ENCODE results near the gene MPV17L2.

MPV17L2 gene

DNA sequence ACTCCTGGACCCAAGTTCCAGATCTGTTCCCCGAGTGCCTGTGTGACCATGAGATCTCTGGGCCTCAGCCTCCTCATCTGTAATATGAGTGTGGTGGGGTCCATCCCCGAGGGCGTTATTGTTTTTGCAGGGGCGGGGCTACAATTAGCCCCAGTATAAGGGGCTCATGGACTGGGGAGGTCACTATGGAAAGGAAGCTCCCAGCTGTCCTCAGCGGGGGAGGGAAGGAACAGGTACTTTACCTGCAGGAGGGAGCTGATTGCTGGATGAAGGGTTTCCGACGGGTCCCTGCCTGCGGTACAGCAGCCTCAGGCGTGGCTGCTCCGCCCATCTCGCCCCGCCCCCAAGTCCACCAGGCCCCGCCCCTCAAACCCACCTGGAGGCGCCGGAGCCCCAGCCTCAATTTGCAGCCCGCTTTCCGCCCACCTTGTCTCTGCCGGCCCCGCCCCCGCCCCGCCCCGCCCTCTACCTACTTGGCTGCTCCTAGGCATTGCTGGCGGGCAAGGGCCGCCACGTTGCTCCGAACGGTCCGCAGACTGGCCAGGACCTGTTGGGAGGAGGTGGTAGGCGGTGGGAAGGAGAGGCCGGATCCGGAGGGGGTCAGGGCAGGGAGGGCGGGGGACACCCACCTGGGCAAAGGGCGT, 27.7 kb downstream of the MPV17L2 start:
- TF ChIP-seq, protein P1, sequence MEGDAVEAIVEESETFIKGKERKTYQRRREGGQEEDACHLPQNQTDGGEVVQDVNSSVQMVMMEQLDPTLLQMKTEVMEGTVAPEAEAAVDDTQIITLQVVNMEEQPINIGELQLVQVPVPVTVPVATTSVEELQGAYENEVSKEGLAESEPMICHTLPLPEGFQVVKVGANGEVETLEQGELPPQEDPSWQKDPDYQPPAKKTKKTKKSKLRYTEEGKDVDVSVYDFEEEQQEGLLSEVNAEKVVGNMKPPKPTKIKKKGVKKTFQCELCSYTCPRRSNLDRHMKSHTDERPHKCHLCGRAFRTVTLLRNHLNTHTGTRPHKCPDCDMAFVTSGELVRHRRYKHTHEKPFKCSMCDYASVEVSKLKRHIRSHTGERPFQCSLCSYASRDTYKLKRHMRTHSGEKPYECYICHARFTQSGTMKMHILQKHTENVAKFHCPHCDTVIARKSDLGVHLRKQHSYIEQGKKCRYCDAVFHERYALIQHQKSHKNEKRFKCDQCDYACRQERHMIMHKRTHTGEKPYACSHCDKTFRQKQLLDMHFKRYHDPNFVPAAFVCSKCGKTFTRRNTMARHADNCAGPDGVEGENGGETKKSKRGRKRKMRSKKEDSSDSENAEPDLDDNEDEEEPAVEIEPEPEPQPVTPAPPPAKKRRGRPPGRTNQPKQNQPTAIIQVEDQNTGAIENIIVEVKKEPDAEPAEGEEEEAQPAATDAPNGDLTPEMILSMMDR (IDR thresholded peaks at IDR 0.05): no peak

GRCh38 chr19:18221815-18222725, 29.1 kb downstream of the MPV17L2 start:
- Histone ChIP-seq H3K4me2 (ENCODE audit: low read length) (no peak overlapping the region), H3K27me3 (ENCODE audit: control insufficient read depth, insufficient read depth, low read length) (no peaks in the 10 kb centered on the region), H2AFZ (no peak overlapping the region), H3K79me2 (no peaks in the 10 kb centered on the region), H3K9me3 (ENCODE audit: control insufficient read depth, low read length) (no peaks in the 10 kb centered on the region), H3K9ac (no peak overlapping the region), H3K4me3 (ENCODE audit: low read depth, low read length) (no peak overlapping the region), H3K27ac (no peak overlapping the region), H3K36me3 (ENCODE audit: control insufficient read depth, insufficient read depth, low read length) (no peaks in the 10 kb centered on the region), H3K4me1 (peaks cover 6% of the 10 kb centered on the region)
- TF ChIP-seq, protein P1 (IDR thresholded peaks at IDR 0.05): no peak

More for the DNA sequence above, 27.7 kb downstream of the MPV17L2 start:
- Histone ChIP-seq H3K79me2 (no peaks in the 10 kb centered on the region), H3K27ac (no peak overlapping the region), H3K36me3 (ENCODE audit: control insufficient read depth, insufficient read depth, low read length) (no peaks in the 10 kb centered on the region), H2AFZ (no peak overlapping the region), H3K9ac (no peak overlapping the region), H3K27me3 (ENCODE audit: control insufficient read depth, insufficient read depth, low read length) (no peaks in the 10 kb centered on the region), H3K4me3 (ENCODE audit: low read depth, low read length) (no peak overlapping the region), H3K4me2 (ENCODE audit: low read length) (no peak overlapping the region), H3K4me1 (peaks cover 6% of the 10 kb centered on the region), H3K9me3 (ENCODE audit: control insufficient read depth, low read length) (no peaks in the 10 kb centered on the region)

- TF ChIP-seq, protein P1 (IDR thresholded peaks at IDR 0.05): no peak
- H3K36me3 ChIP-seq (ENCODE audit: control insufficient read depth, insufficient read depth, low read length): no peaks in the 10 kb centered on the region
- H3K9ac ChIP-seq: no peak overlapping the region
- no peaks in the 10 kb centered on the region for H3K9me3 ChIP-seq (ENCODE audit: control insufficient read depth, low read length)
- peaks cover 6% of the 10 kb centered on the region for H3K4me1 ChIP-seq
- peak overlapping the region; percentile 29 for H3K27ac ChIP-seq
- peak overlapping the region; percentile 79 for H3K4me2 ChIP-seq (ENCODE audit: low read length)
- H2AFZ ChIP-seq: peak overlapping the region; percentile 92
- H3K4me3 ChIP-seq (ENCODE audit: low read depth, low read length): peak overlapping the region; percentile 52
- no peaks in the 10 kb centered on the region for H3K79me2 ChIP-seq
- H3K27me3 ChIP-seq (ENCODE audit: control insufficient read depth, insufficient read depth, low read length): no peaks in the 10 kb centered on the region
These were observed 31.0 kb downstream of the MPV17L2 start for GRCh38 chr19:18223860-18224524.

- H3K27me3 ChIP-seq (ENCODE audit: control insufficient read depth, insufficient read depth, low read length): no peaks in the 10 kb centered on the region
- no peaks in the 10 kb centered on the region for H3K9me3 ChIP-seq (ENCODE audit: control insufficient read depth, low read length)
- no peaks in the 10 kb centered on the region for H3K79me2 ChIP-seq
These were observed 31.7 kb downstream of the MPV17L2 start for GRCh38 chr19:18224525-18225354.

More at GRCh38 chr19:18224525-18225354, 31.7 kb downstream of the MPV17L2 start:
- Histone ChIP-seq H3K4me2 (ENCODE audit: low read length) (peak overlapping the region; percentile 79), H2AFZ (peak overlapping the region; percentile 92), H3K36me3 (ENCODE audit: control insufficient read depth, insufficient read depth, low read length) (no peaks in the 10 kb centered on the region), H3K9ac (no peak overlapping the region), H3K27ac (no peak overlapping the region), H3K4me3 (ENCODE audit: low read depth, low read length) (peak overlapping the region; percentile 52), H3K4me1 (peaks cover 6% of the 10 kb centered on the region)
- TF ChIP-seq, protein P1 (IDR thresholded peaks at IDR 0.05): no peak

All from parathyroid adenoma (tissue), 2 donors.